IMR-90 (cell line): ENCODE data around the gene GREB1L. TPM values are rescaled to one million over a fixed set of nuclear protein-coding genes. Genes with fewer than 3 reads are reported as not detected.

Source experiments
- ATAC-seq: fragments of 200-7000 bp; cut with Tn5 transposase; 2 replicates; pipeline ENCODE4 v1.9.1; 2020; ENCODE audit warnings: low read depth, mild to moderate bottlenecking, moderate library complexity
- BruUV-seq: library from RNA; stranded (reverse); fragments of 400-500 nt; replicated peaks from 2 replicates; lab custom pipeline; 2021; lab: Mats Ljungman, UMichigan
- CTCF ChIA-PET: fragments of 300-600 bp; formaldehyde crosslinking; extraction: SDS; loops from one replicate; lab custom pipeline; 2021; ENCODE audit warnings: antibody characterized with exemption; lab: Yijun Ruan, JAX
- POLR2A ChIA-PET: fragments of 300-600 bp; sonication (Branson Sonifier 250); formaldehyde crosslinking; loops from one replicate; lab custom pipeline; 2022; ENCODE audit warnings: antibody characterized with exemption; ENCODE audit not compliant: unreplicated experiment; lab: Charles Lee
- DNase-seq: peaks from one replicate; pipeline ENCODE4 v3.0.0; 2013
- H2AFZ ChIP-seq: replicated peaks from 2 replicates; pipeline ENCODE3; 2013; ENCODE audit warnings: low read length, mild to moderate bottlenecking; ENCODE audit not compliant: poor library complexity
- H2AK5ac ChIP-seq: 2 replicates; pipeline ENCODE4 v1.6.1; 2013; ENCODE audit warnings: low read depth, low read length, inconsistent platforms
- H2AK9ac ChIP-seq: replicated peaks from 2 replicates; pipeline ENCODE3; 2013; ENCODE audit warnings: mild to moderate bottlenecking, low read depth, low read length, moderate library complexity; ENCODE audit not compliant: poor library complexity
- H2BK120ac ChIP-seq: 2 replicates; pipeline ENCODE4 v1.6.1; 2013; ENCODE audit warnings: low read depth, low read length, inconsistent platforms
- H2BK15ac ChIP-seq: 3 replicates; pipeline ENCODE4 v1.6.1; 2013; ENCODE audit warnings: low read depth, low read length, inconsistent platforms
- H2BK20ac ChIP-seq: 2 replicates; pipeline ENCODE4 v1.6.1; 2013; ENCODE audit warnings: low read depth, mild to moderate bottlenecking, inconsistent platforms, low read length, moderate library complexity
- H2BK5ac ChIP-seq: 2 replicates; pipeline ENCODE4 v1.6.1; 2013; ENCODE audit warnings: mild to moderate bottlenecking, low read depth, low read length, inconsistent platforms; ENCODE audit not compliant: poor library complexity, severe bottlenecking
- H3K14ac ChIP-seq: replicated peaks from 2 replicates; pipeline ENCODE4 v1.6.1; 2013; ENCODE audit warnings: low read depth, low read length, inconsistent platforms
- H3K18ac ChIP-seq: 2 replicates; pipeline ENCODE4 v1.6.1; 2013; ENCODE audit warnings: low read depth, low read length, control low read depth
- H3K23ac ChIP-seq: 2 replicates; pipeline ENCODE4 v1.6.1; 2013; ENCODE audit warnings: low read depth, low read length, inconsistent platforms
- H3K27ac ChIP-seq: 2 replicates; pipeline ENCODE4 v1.5.1; 2013; ENCODE audit warnings: mild to moderate bottlenecking, control low read depth, low read length; ENCODE audit not compliant: insufficient read depth
- H3K27me3 ChIP-seq: 2 replicates; pipeline ENCODE4 v1.6.1; 2013; ENCODE audit warnings: low read length; ENCODE audit not compliant: control insufficient read depth, insufficient read depth
- H3K36me3 ChIP-seq: 2 replicates; pipeline ENCODE4 v1.6.1; 2013; ENCODE audit warnings: low read length, mixed read lengths; ENCODE audit not compliant: control insufficient read depth, insufficient read depth
- H3K4ac ChIP-seq: 2 replicates; pipeline ENCODE4 v1.6.1; 2013; ENCODE audit warnings: low read depth, low read length, inconsistent platforms
- H3K4me1 ChIP-seq: 2 replicates; pipeline ENCODE4 v1.6.1; 2013; ENCODE audit warnings: low read length, mixed read lengths; ENCODE audit not compliant: control insufficient read depth, insufficient read depth
- H3K4me2 ChIP-seq: 2 replicates; pipeline ENCODE4 v1.6.1; 2013; ENCODE audit warnings: low read depth, mild to moderate bottlenecking, control low read depth, low read length, moderate library complexity
- H3K4me3 ChIP-seq: 2 replicates; pipeline ENCODE4 v1.5.1; 2013; ENCODE audit warnings: low read depth, mild to moderate bottlenecking, control low read depth, low read length, moderate library complexity; ENCODE audit not compliant: insufficient read depth
- H3K56ac ChIP-seq: 2 replicates; pipeline ENCODE4 v1.6.1; 2013; ENCODE audit warnings: low read length, inconsistent platforms; ENCODE audit not compliant: insufficient read depth; ENCODE audit errors: extremely low read depth
- H3K79me1 ChIP-seq, 2 experiments: 2 replicates each; pipeline ENCODE4 v1.6.1; 2013; ENCODE audit warnings: low read length in 2 of 2, inconsistent platforms in 1 of 2, low read depth in 1 of 2
- H3K9ac ChIP-seq: 2 replicates; pipeline ENCODE4 v1.6.1; 2013; ENCODE audit warnings: low read depth, low read length, control low read depth
- H3K9me1 ChIP-seq: 2 replicates; pipeline ENCODE4 v1.6.1; 2013; ENCODE audit warnings: low read length, inconsistent platforms; ENCODE audit not compliant: insufficient read depth
- H3K9me3 ChIP-seq: 2 replicates; pipeline ENCODE4 v1.6.1; 2013; ENCODE audit warnings: low read length; ENCODE audit not compliant: control insufficient read depth, insufficient read depth
- H4K20me1 ChIP-seq: 2 replicates; pipeline ENCODE4 v1.6.1; 2013; ENCODE audit warnings: low read length, inconsistent platforms; ENCODE audit not compliant: insufficient read depth
- H4K5ac ChIP-seq: 2 replicates; pipeline ENCODE4 v1.6.1; 2013; ENCODE audit warnings: mild to moderate bottlenecking, low read depth, low read length, control low read depth
- H4K8ac ChIP-seq, 2 experiments: 2 replicates each; pipeline ENCODE4 v1.6.1; 2013; ENCODE audit warnings: low read depth in 2 of 2, low read length in 2 of 2, control low read depth in 1 of 2, inconsistent platforms in 1 of 2
- H4K91ac ChIP-seq: 2 replicates; pipeline ENCODE4 v1.6.1; 2013; ENCODE audit warnings: low read depth, low read length, inconsistent platforms; ENCODE audit not compliant: insufficient read depth
- BHLHE40 ChIP-seq: fragments of 150-350 bp; IDR thresholded peaks from 2 replicates; pipeline ENCODE4 v1.6.1; 2016; ENCODE audit warnings: mild to moderate bottlenecking, low read depth, low read length
- CEBPB ChIP-seq: IDR thresholded peaks from 2 replicates; pipeline ENCODE4 v1.6.1; 2012; ENCODE audit warnings: low read depth, low read length, improper control_type of control experiment
- CHD1 ChIP-seq: IDR thresholded peaks from 2 replicates; pipeline ENCODE4 v1.6.1; 2012; ENCODE audit warnings: low read depth, low read length, improper control_type of control experiment
- FOS ChIP-seq: fragments of 150-350 bp; IDR thresholded peaks from 2 replicates; pipeline ENCODE4 v1.6.1; 2016; ENCODE audit warnings: low read depth, low read length
- MAZ ChIP-seq: IDR thresholded peaks from 2 replicates; pipeline ENCODE4 v1.6.1; 2012; ENCODE audit warnings: low read depth, mild to moderate bottlenecking, low read length, improper control_type of control experiment, moderate library complexity, borderline replicate concordance
- MXI1 ChIP-seq: IDR thresholded peaks from 2 replicates; pipeline ENCODE4 v1.6.1; 2012; ENCODE audit warnings: low read depth, mild to moderate bottlenecking, low read length, moderate library complexity, borderline replicate concordance
- NFE2L2 ChIP-seq: fragments of 150-350 bp; IDR thresholded peaks from 2 replicates; pipeline ENCODE4 v1.6.1; 2016; ENCODE audit warnings: low read depth, mild to moderate bottlenecking, low read length
- POLR2A ChIP-seq: IDR thresholded peaks from 2 replicates; pipeline ENCODE4 v1.6.1; 2012; ENCODE audit warnings: mild to moderate bottlenecking, low read depth, low read length
- RAD21 ChIP-seq: IDR thresholded peaks from 2 replicates; pipeline ENCODE4 v1.6.1; 2012; ENCODE audit warnings: low read length, improper control_type of control experiment
- RCOR1 ChIP-seq: IDR thresholded peaks from 2 replicates; pipeline ENCODE4 v1.6.1; 2012; ENCODE audit warnings: mild to moderate bottlenecking, low read length, improper control_type of control experiment; ENCODE audit not compliant: insufficient replicate concordance
- RFX5 ChIP-seq: IDR thresholded peaks from 2 replicates; pipeline ENCODE4 v1.8.0; 2012; ENCODE audit warnings: low read depth, mild to moderate bottlenecking, low read length, moderate library complexity
- SMC3 ChIP-seq: fragments of 150-350 bp; IDR thresholded peaks from 2 replicates; pipeline ENCODE4 v1.6.1; 2016; ENCODE audit warnings: low read depth, mild to moderate bottlenecking, antibody characterized with exemption, low read length, moderate library complexity
- WGBS, 2 experiments: methylation state at CpG; one replicate each; pipeline versions ENCODE4 v1.1.5 to v1.1.7; 2013; ENCODE audit warnings: missing lambda C conversion rate in 2 of 2; ENCODE audit not compliant: insufficient read length in 1 of 2; ENCODE audit errors: extremely low coverage in 2 of 2; 5-methylcytosine and 5-hydroxymethylcytosine counted together
- dilution Hi-C: fragments of 300-500 bp; cut with HindIII; formaldehyde crosslinking; loops from one replicate; pipeline ENCODE4 v1.14.3; 2018; ENCODE audit warnings: low sequenced_read_pairs; ENCODE audit not compliant: unreplicated experiment
- in situ Hi-C: fragments of 300-500 bp; cut with MboI; formaldehyde crosslinking; loops from 3 replicates; pipeline ENCODE4 v1.14.3; 2019; ENCODE audit warnings: low sequenced_read_pairs, inconsistent platforms, mixed read lengths
- intact Hi-C: fragments of 100-400 bp; cut with micrococcal nuclease; formaldehyde crosslinking; loops from 2 replicates; pipeline ENCODE4 v1.10.0; 2022
- polyA plus RNA-seq, 3 experiments: library from polyadenylated mRNA; depleted of rRNA; stranded (reverse); fragments of >200 nt; gene quantifications; 2 replicates each; pipeline ENCODE4 v1.2.3, GENCODE V29; 2012; ENCODE audit warnings: low replicate concordance in 1 of 3
- total RNA-seq: library from RNA; depleted of rRNA; stranded (reverse); fragments of >200 nt; gene quantifications from 2 replicates; pipeline ENCODE4 v1.2.3, GENCODE V29; 2012
- TF ChIP-seq, protein P1 (sequence below): fragments of 150-350 bp; IDR thresholded peaks from 2 replicates; pipeline ENCODE4 v1.6.1; 2017; ENCODE audit warnings: mild to moderate bottlenecking, antibody characterized with exemption, low read length, low read depth
- TF ChIP-seq, protein P2 (sequence below): conservative IDR thresholded peaks from 2 replicates; pipeline ENCODE4 v1.5.1; 2012; ENCODE audit warnings: mild to moderate bottlenecking, low read depth, low read length, improper control_type of control experiment

The GREB1L gene
- total and polyA plus RNA-seq, 2 of the 4 experiments (the other 2 are of a cell fraction) = under 0.01 to 0.02 TPM

DNA sequence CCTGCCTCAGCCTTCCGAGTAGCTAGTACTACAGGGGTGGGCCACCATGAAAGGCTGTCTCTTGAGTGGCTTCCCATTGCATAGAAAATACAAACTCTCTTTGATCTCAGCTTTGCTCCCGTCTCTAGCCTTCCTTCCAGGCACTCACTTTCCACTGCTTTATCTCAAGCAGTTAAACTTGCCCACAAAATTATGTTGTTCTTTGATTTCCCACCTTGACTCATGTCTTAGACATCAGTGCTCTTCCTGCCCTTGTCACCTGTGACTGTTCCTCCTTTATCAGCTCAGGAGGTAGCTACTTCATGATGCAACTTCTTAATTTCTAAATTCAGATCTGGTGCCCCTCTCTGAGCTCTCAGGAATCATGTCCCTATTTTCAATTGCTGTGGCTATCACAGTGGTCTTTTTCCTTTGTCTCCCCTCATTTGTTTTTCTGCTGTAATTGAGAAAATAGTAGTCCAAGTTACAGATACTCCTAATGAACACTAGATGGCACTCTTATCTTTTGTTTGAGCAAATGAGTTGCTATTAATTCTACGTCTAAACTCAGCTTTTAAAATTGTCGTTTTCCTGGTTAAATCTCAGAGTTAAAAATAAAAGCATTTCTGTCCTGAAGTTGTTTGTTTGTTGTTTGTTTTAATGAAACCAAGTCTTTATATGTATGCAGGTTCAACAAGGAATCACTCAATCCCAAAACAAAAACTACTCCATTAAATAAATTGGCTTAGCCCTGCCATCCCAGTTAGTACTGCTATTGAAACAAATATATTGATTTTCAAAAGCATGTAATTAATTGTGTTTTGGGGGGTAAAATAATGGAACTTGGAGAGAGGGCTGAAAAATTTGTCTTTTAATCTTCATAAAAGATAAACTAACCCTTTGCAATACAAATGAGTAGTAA, 46.9 kb upstream of the GREB1L start:
- Histone ChIP-seq H3K9ac (no peak overlapping the region), H3K79me1 (no peaks in the 10 kb centered on the region), H3K36me3 (no peaks in the 10 kb centered on the region), H2AK9ac (no peak overlapping the region), H3K27ac (no peak overlapping the region), H3K9me3 (no peaks in the 10 kb centered on the region), H4K8ac (no peak overlapping the region), H4K91ac (no peak overlapping the region), H3K56ac (no peak overlapping the region), H2BK20ac (no peak overlapping the region), H3K4me1 (no peaks in the 10 kb centered on the region), H3K9me1 (no peaks in the 10 kb centered on the region), H3K14ac (no peak overlapping the region), H4K20me1 (no peaks in the 10 kb centered on the region), H3K18ac (no peak overlapping the region), H2AK5ac (no peak overlapping the region), H3K27me3 (peaks cover 11% of the 10 kb centered on the region; the same call in 1 of the 2 replicates), H3K23ac (no peak overlapping the region), H4K5ac (no peak overlapping the region), H2BK120ac (no peak overlapping the region), H2BK15ac (no peak overlapping the region), H2AFZ (no peak overlapping the region), H3K4me3 (no peak overlapping the region), H3K4me2 (no peak overlapping the region), H2BK5ac (no peak overlapping the region), H3K4ac (no peak overlapping the region)
- peak; percentile 58 for DNase-seq
- in situ Hi-C loops (no loop called here), dilution Hi-C loops (no loop called here), intact Hi-C loops (loop anchor here (1.0 to 5.0 kb wide), 3 partner anchors 249 to 762 kb away; partner anchors contain the start of gene ESCO1)
- WGBS, 2 experiments = 0% methylated on average over 2 of the region's 4 CpGs; no CpG with 5 or more reads in 1 of the 2 experiments
- CTCF ChIA-PET = interaction anchor here (0.6 to 2.0 kb wide), 14 partner anchors 14 to 277 kb away, joined by 3 to 15 read pairs (median 4); no protein-coding TSS in a partner anchor
- POLR2A ChIA-PET = no interaction called here
- no TSS peak for BruUV-seq
- peak; percentile 71; the same call in 1 of the 2 replicates for ATAC-seq
- TF ChIP-seq POLR2A = no peak
- TF ChIP-seq, protein P1, sequence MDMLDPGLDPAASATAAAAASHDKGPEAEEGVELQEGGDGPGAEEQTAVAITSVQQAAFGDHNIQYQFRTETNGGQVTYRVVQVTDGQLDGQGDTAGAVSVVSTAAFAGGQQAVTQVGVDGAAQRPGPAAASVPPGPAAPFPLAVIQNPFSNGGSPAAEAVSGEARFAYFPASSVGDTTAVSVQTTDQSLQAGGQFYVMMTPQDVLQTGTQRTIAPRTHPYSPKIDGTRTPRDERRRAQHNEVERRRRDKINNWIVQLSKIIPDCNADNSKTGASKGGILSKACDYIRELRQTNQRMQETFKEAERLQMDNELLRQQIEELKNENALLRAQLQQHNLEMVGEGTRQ = no peak
- no peak for TF ChIP-seq FOS
- TF ChIP-seq MXI1 = no peak
- no peak for TF ChIP-seq BHLHE40
- TF ChIP-seq CHD1 = no peak
- TF ChIP-seq RFX5 = no peak
- TF ChIP-seq NFE2L2 = no peak
- peak; percentile 49; the same call in 1 of the 2 replicates for TF ChIP-seq SMC3
- TF ChIP-seq RAD21 = peak; percentile 78
- TF ChIP-seq RCOR1 = no peak
- TF ChIP-seq MAZ = no peak
- no peak for TF ChIP-seq CEBPB
- TF ChIP-seq, protein P2, sequence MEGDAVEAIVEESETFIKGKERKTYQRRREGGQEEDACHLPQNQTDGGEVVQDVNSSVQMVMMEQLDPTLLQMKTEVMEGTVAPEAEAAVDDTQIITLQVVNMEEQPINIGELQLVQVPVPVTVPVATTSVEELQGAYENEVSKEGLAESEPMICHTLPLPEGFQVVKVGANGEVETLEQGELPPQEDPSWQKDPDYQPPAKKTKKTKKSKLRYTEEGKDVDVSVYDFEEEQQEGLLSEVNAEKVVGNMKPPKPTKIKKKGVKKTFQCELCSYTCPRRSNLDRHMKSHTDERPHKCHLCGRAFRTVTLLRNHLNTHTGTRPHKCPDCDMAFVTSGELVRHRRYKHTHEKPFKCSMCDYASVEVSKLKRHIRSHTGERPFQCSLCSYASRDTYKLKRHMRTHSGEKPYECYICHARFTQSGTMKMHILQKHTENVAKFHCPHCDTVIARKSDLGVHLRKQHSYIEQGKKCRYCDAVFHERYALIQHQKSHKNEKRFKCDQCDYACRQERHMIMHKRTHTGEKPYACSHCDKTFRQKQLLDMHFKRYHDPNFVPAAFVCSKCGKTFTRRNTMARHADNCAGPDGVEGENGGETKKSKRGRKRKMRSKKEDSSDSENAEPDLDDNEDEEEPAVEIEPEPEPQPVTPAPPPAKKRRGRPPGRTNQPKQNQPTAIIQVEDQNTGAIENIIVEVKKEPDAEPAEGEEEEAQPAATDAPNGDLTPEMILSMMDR = peak; percentile 77
